SK-N-SH (cell line): ENCODE results near the gene CCNI2. TPM values are rescaled to one million over a fixed set of nuclear protein-coding genes. Genes with fewer than 3 reads are reported as not detected.

Experiments
- CTCF ChIA-PET: fragments of 300-600, 350-600 bp; formaldehyde crosslinking; extraction: SDS; loops from one replicate; lab custom pipeline; 2021; lab: Yijun Ruan, JAX
- POLR2A ChIA-PET: fragments of 350-600 bp; sonication (Branson Sonifier 250); formaldehyde crosslinking; extraction: SDS; loops from one replicate; lab custom pipeline; 2020; ENCODE audit warnings: antibody characterized with exemption, inconsistent platforms; lab: Yijun Ruan, JAX
- DNase-seq: peaks from one replicate; pipeline ENCODE4 v3.0.0; 2012
- H2AFZ ChIP-seq: fragments of 200-600 bp; sonication (generic); 2 replicates; pipeline ENCODE4 v1.8.1; 2016; ENCODE audit warnings: antibody characterized with exemption, mild to moderate bottlenecking, low read depth
- H3F3A ChIP-seq: fragments of 200-600 bp; sonication (generic); replicated peaks from 2 replicates; pipeline ENCODE3; 2016; ENCODE audit warnings: antibody characterized with exemption, mild to moderate bottlenecking; ENCODE audit not compliant: insufficient read depth
- H3K27ac ChIP-seq, 2 experiments: fragments of 200-500 bp in 1 of 2; fragments of 200-600 bp in 1 of 2; sonication (Bioruptor generic) in 1 of 2; sonication (generic), shearing (Covaris generic) in 1 of 2; 2 replicates each; pipeline versions ENCODE4 v1.5.1 to v1.6.1; 2014 to 2016; ENCODE audit warnings: low read depth in 2 of 2, inconsistent platforms in 1 of 2, low read length in 1 of 2, mild to moderate bottlenecking in 1 of 2, mixed read lengths in 1 of 2
- H3K27me3 ChIP-seq: fragments of 200-600 bp; sonication (generic), shearing (Covaris generic); 2 replicates; pipeline ENCODE4 v1.6.1; 2016; ENCODE audit warnings: mixed run types; ENCODE audit not compliant: insufficient read depth
- H3K36me3 ChIP-seq, 2 experiments: fragments of 200-500 bp in 1 of 2; fragments of 200-600 bp in 1 of 2; sonication (Bioruptor generic) in 1 of 2; sonication (generic) in 1 of 2; replicated peaks in 1 of 2; 2 replicates each; pipeline versions ENCODE3 to v1.5.1; 2014 to 2016; ENCODE audit warnings: low read length in 1 of 2, mild to moderate bottlenecking in 1 of 2; ENCODE audit not compliant: insufficient read depth in 2 of 2, control insufficient read depth in 1 of 2
- H3K4me1 ChIP-seq, 2 experiments: fragments of 200-500 bp in 1 of 2; fragments of 200-600 bp in 1 of 2; sonication (Bioruptor generic) in 1 of 2; sonication (generic), shearing (Covaris generic) in 1 of 2; 2 replicates each; pipeline versions ENCODE4 v1.5.1 to v1.6.1; 2014 to 2016; ENCODE audit warnings: low read depth in 1 of 2, low read length in 1 of 2, mixed run types in 1 of 2; ENCODE audit not compliant: insufficient read depth in 2 of 2, control insufficient read depth in 1 of 2
- H3K4me2 ChIP-seq: fragments of 200-600 bp; sonication (generic), shearing (Covaris generic); 2 replicates; pipeline ENCODE4 v1.6.1; 2017; ENCODE audit warnings: mixed run types
- H3K4me3 ChIP-seq, 2 experiments: fragments of 200-500 bp in 1 of 2; fragments of 200-600 bp in 1 of 2; sonication (Bioruptor generic) in 1 of 2; sonication (generic), shearing (Covaris generic) in 1 of 2; 2 replicates each; pipeline versions ENCODE4 v1.5.1 to v1.8.1; 2014 to 2016; ENCODE audit warnings: low read depth in 2 of 2, inconsistent platforms in 1 of 2, low read length in 1 of 2, mild to moderate bottlenecking in 1 of 2, mixed read lengths in 1 of 2, moderate library complexity in 1 of 2
- H3K79me2 ChIP-seq: fragments of 200-600 bp; sonication (generic); 2 replicates; pipeline ENCODE4 v1.8.1; 2017; ENCODE audit warnings: mild to moderate bottlenecking; ENCODE audit not compliant: insufficient read depth
- H3K9ac ChIP-seq: fragments of 200-600 bp; sonication (generic); 2 replicates; pipeline ENCODE4 v1.6.1; 2017; ENCODE audit warnings: mixed run types
- H3K9me2 ChIP-seq: fragments of 200-600 bp; sonication (generic); 2 replicates; pipeline ENCODE4 v1.6.1; 2017; ENCODE audit warnings: mixed run types
- H3K9me3 ChIP-seq: fragments of 200-600 bp; sonication (generic); 2 replicates; pipeline ENCODE4 v1.6.1; 2017; ENCODE audit warnings: mixed run types, mild to moderate bottlenecking, moderate library complexity
- H4K20me1 ChIP-seq: fragments of 200-600 bp; sonication (generic); 2 replicates; pipeline ENCODE4 v1.6.1; 2017; ENCODE audit warnings: mild to moderate bottlenecking, mixed run types; ENCODE audit not compliant: insufficient read depth
- RCOR1 ChIP-seq: fragments of 150-350 bp; IDR thresholded peaks from 2 replicates; pipeline ENCODE4 v1.6.1; 2017; ENCODE audit warnings: antibody characterized with exemption, low read length
- REST ChIP-seq: IDR thresholded peaks from 2 replicates; pipeline ENCODE4 v1.6.1; 2012; ENCODE audit warnings: mild to moderate bottlenecking, low read depth, low read length, moderate library complexity
- RFX5 ChIP-seq: IDR thresholded peaks from 2 replicates; pipeline ENCODE4 v1.6.1; 2012; ENCODE audit warnings: mild to moderate bottlenecking, improper control_type of control experiment, low read length
- SIN3A ChIP-seq: IDR thresholded peaks from 2 replicates; pipeline ENCODE4 v1.6.1; 2012; ENCODE audit warnings: low read depth, mild to moderate bottlenecking, low read length, moderate library complexity, borderline replicate concordance
- TAF1 ChIP-seq: IDR thresholded peaks from 2 replicates; pipeline ENCODE4 v1.6.1; 2012; ENCODE audit warnings: low read depth, mild to moderate bottlenecking, low read length, moderate library complexity, borderline replicate concordance
- YY1 ChIP-seq: IDR thresholded peaks from 2 replicates; pipeline ENCODE4 v1.4.0; 2012; ENCODE audit warnings: low read depth, mild to moderate bottlenecking
- WGBS: methylation state at CpG from one replicate; pipeline ENCODE4 v1.1.6; 2017; ENCODE audit warnings: low lambda C conversion rate; 5-methylcytosine and 5-hydroxymethylcytosine counted together
- polyA plus RNA-seq, 3 experiments: library from polyadenylated mRNA; depleted of rRNA; stranded (reverse); fragments of >200 nt; gene quantifications; 2 replicates each; pipeline ENCODE4 v1.2.3, GENCODE V29; 2012
- TF ChIP-seq, protein P1 (sequence below): IDR thresholded peaks from 2 replicates; pipeline ENCODE4; 2012

The CCNI2 gene
- polyA plus RNA-seq, 1 of the 3 experiments (the other 2 are of a cell fraction), result 0.05 TPM

GRCh38 chr5:132776131-132776937 lies 29.1 kb downstream of the CCNI2 start:
- H3K9me3 ChIP-seq, result no peaks in the 10 kb centered on the region
- H3F3A ChIP-seq, result peaks cover 5% of the 10 kb centered on the region
- no peaks in the 10 kb centered on the region for H3K36me3 ChIP-seq
- peak overlapping the region; percentile 63 for H3K9ac ChIP-seq
- peak overlapping the region; percentile 75 to 85 for H3K4me3 ChIP-seq
- under 1% methylated on average over 14 of the region's 39 CpGs for whole genome bisulfite sequencing
- H3K27ac ChIP-seq, result no peak overlapping the region; a peak in 1 of 4 replicates
- no peaks in the 10 kb centered on the region for H3K27me3 ChIP-seq
- POLR2A ChIA-PET, result no interaction called here
- H3K4me2 ChIP-seq, result peak overlapping the region; percentile 96
- peaks cover 52% of the 10 kb centered on the region for H3K79me2 ChIP-seq
- H4K20me1 ChIP-seq, result no peaks in the 10 kb centered on the region
- peak overlapping the region; percentile 71 for H2AFZ ChIP-seq
- no peaks in the 10 kb centered on the region for H3K9me2 ChIP-seq
- DNase-seq, result peak; percentile 88
- H3K4me1 ChIP-seq, result peaks cover 10 to 49% of the 10 kb centered on the region in 2 experiments; a peak in 1 of 4 replicates
- TF ChIP-seq YY1 (0 out of 2 replicates have a peak, but pooled peaks have one; percentile 34), TAF1 (peak; percentile 7; the same call in 1 of the 2 replicates), REST (no peak), RFX5 (no peak), SIN3A (peak; percentile 20; the same call in 1 of the 2 replicates)
- CTCF ChIA-PET, result interaction anchor here (0.7 to 3.0 kb wide), 12 partner anchors 9 to 543 kb away, joined by 3 to 16 read pairs (median 4); partner anchors contain the start of gene CCNI2

- Histone ChIP-seq H3K9me3 (no peaks in the 10 kb centered on the region), H3K4me2 (peak overlapping the region; percentile 96), H3K4me1 (peaks cover 13 to 48% of the 10 kb centered on the region in 2 experiments; a peak in 2 of 4 replicates)
- TF ChIP-seq RCOR1, result no peak
- TF ChIP-seq, protein P1, sequence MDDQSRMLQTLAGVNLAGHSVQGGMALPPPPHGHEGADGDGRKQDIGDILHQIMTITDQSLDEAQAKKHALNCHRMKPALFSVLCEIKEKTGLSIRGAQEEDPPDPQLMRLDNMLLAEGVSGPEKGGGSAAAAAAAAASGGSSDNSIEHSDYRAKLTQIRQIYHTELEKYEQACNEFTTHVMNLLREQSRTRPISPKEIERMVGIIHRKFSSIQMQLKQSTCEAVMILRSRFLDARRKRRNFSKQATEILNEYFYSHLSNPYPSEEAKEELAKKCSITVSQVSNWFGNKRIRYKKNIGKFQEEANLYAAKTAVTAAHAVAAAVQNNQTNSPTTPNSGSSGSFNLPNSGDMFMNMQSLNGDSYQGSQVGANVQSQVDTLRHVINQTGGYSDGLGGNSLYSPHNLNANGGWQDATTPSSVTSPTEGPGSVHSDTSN, result no peak
- TF ChIP-seq, all 33 proteins: peak for 0
- peak overlapping the region; percentile 63 for H3K9ac ChIP-seq
- CTCF ChIA-PET, result interaction anchor here (1.7 to 1.8 kb wide), 2 partner anchors 10 to 43 kb away, joined by 5 to 11 read pairs; no protein-coding TSS in a partner anchor
- 0 out of 2 replicates have a peak overlapping the region, but pooled peaks have one; percentile 71 for H2AFZ ChIP-seq
- POLR2A ChIA-PET, result no interaction called here
- no peaks in the 10 kb centered on the region for H3K36me3 ChIP-seq
- 0% methylated on average over 8 of the region's 40 CpGs for WGBS
- no peak for DNase-seq
- H4K20me1 ChIP-seq, result no peaks in the 10 kb centered on the region
- peaks cover 47% of the 10 kb centered on the region for H3K79me2 ChIP-seq
- peak overlapping the region; percentile 75 to 85 for H3K4me3 ChIP-seq
- H3K9me2 ChIP-seq, result no peaks in the 10 kb centered on the region
- H3K27ac ChIP-seq, result no peak overlapping the region; a peak in 1 of 4 replicates
- no peaks in the 10 kb centered on the region for H3K27me3 ChIP-seq
- H3F3A ChIP-seq, result peaks cover 5% of the 10 kb centered on the region
Observed at GRCh38 chr5:132776938-132777208, 29.6 kb downstream of the CCNI2 start.
